Colon (tissue), 2 donors: ENCODE results near the gene FBXW12.

ENCODE experiments used
- FAIRE-seq: peaks from 2 replicates; lab custom pipeline; 2012; peaks lifted over from hg19 to GRCh38; lab: Jason Lieb, UNC
- donor health status: control.
- donor health status: control.

Gene FBXW12

GRCh38 chr3:48422681-48423080 lies 50.7 kb downstream of the FBXW12 start:
- no peak for FAIRE-seq

- FAIRE-seq = no peak
Observed at GRCh38 chr3:48423241-48423882, 51.3 kb downstream of the FBXW12 start.

- no peak for FAIRE-seq
Observed at GRCh38 chr3:48423883-48424695, 52.1 kb downstream of the FBXW12 start.

GRCh38 chr3:48425281-48425812 lies 53.3 kb downstream of the FBXW12 start:
- no peak for FAIRE-seq

- no peak for FAIRE-seq
Observed at GRCh38 chr3:48426401-48426909, 54.4 kb downstream of the FBXW12 start.

- FAIRE-seq = no peak
Observed at GRCh38 chr3:48426944-48427629, 55.1 kb downstream of the FBXW12 start.

- no peak for FAIRE-seq
Observed at GRCh38 chr3:48427630-48427962, 55.6 kb downstream of the FBXW12 start.

- FAIRE-seq = no peak
Observed at GRCh38 chr3:48428088-48428571, 56.1 kb downstream of the FBXW12 start.

GRCh38 chr3:48428572-48429316 lies 56.7 kb downstream of the FBXW12 start:
- no peak for FAIRE-seq

- FAIRE-seq = no peak
Observed at GRCh38 chr3:48429317-48429959, 57.4 kb downstream of the FBXW12 start.

- no peak for FAIRE-seq
Observed at GRCh38 chr3:48429960-48430707, 58.1 kb downstream of the FBXW12 start, which contains the start of gene PLXNB1. Gene PLXNB1, minus strand, starts transcription at chr3:48430086. Its CDS starts 5,475 bp downstream, at chr3:48424611.

- no peak for FAIRE-seq
Observed at GRCh38 chr3:48430708-48431101, 58.7 kb downstream of the FBXW12 start.

- no peak for FAIRE-seq
Observed at GRCh38 chr3:48431224-48432029, 59.4 kb downstream of the FBXW12 start.

GRCh38 chr3:48432411-48433371 lies 60.7 kb downstream of the FBXW12 start:
- no peak for FAIRE-seq

- FAIRE-seq = no peak
Observed at GRCh38 chr3:48433472-48434118, 61.6 kb downstream of the FBXW12 start.

- FAIRE-seq = no peak
Observed at GRCh38 chr3:48434591-48435222, 62.7 kb downstream of the FBXW12 start.

GRCh38 chr3:48435223-48435595 lies 63.2 kb downstream of the FBXW12 start:
- FAIRE-seq = no peak
